ENCODE data around the gene SH3BGRL3.

SH3BGRL3 gene

DNA sequence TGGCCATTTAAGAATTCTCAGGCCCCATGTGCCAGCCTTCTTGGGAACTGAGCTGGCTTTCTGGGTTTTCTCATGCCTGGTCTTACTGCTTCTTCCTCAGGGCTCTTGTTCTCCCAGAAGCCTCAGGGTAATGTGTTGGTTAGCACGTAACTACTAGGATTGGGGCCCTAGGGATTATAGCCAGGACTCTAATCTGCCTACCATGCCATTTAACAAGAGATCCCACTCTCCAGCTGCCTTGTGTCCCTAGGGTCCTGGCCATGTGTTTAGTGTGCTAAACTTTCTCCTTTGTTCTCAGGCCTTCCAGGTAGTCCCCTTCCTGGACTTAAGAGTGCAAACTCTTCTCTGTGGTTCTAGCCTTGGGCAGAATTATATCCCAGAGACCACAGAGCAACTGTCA lies 2.2 kb upstream of the SH3BGRL3 start:
- no peak for DNase-seq (ENCODE audit: low read depth)

DNA sequence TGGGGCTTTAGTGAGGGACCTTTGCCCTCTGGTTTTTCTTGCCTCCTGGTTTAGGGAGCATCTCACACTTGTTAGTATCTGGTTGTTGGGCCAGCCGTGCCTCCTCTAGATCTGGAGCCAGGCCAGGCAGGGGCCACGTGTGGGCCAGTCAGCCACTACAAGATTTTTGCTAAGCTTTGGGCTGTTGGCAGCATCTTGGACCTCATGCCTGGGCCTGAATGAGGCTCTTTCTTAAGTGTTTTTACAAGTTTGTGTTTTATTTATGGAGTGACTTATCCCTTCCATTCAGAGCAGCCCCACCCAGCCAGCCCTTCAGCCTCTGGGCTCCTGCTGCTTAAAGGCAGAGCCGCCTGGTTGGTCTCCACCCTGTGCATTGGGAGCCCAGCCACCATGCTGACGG lies 1.6 kb upstream of the SH3BGRL3 start:
- DNase-seq (ENCODE audit: low read depth): peak; percentile 65

GRCh38 chr1:26278724-26279455 lies 996 bp upstream of the SH3BGRL3 start:
- peak; percentile 51 for DNase-seq (ENCODE audit: low read depth)

DNA sequence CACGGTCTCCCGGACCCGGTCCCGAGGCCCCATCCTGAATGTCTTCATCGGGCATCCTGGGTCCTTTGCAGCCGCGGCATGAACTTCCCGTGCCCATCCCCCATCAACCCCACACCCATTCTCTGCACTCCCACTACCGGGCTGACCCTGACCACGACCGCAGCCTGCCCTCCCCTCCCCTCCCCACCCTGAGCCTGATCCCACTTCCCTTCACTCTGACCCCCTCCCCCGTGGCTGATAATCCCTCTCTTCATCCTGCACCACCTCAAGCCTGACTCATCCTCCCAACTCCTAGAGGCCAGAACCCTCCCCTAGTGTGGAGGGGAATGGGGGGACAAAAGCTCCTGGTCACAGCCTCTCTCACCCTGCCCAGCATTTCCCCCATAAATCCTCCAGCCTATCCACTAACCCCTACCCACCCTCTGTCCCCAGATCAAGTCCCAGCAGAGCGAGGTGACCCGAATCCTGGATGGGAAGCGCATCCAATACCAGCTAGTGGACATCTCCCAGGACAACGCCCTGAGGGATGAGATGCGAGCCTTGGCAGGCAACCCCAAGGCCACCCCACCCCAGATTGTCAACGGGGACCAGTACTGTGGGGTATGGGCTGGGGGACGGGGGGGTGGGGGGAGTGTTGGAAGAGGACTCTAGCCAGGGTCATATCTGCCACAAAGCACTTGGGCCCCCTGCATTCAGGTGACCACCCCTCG lies 602 bp downstream of the SH3BGRL3 start:
- no peak for DNase-seq (ENCODE audit: low read depth)

DNA sequence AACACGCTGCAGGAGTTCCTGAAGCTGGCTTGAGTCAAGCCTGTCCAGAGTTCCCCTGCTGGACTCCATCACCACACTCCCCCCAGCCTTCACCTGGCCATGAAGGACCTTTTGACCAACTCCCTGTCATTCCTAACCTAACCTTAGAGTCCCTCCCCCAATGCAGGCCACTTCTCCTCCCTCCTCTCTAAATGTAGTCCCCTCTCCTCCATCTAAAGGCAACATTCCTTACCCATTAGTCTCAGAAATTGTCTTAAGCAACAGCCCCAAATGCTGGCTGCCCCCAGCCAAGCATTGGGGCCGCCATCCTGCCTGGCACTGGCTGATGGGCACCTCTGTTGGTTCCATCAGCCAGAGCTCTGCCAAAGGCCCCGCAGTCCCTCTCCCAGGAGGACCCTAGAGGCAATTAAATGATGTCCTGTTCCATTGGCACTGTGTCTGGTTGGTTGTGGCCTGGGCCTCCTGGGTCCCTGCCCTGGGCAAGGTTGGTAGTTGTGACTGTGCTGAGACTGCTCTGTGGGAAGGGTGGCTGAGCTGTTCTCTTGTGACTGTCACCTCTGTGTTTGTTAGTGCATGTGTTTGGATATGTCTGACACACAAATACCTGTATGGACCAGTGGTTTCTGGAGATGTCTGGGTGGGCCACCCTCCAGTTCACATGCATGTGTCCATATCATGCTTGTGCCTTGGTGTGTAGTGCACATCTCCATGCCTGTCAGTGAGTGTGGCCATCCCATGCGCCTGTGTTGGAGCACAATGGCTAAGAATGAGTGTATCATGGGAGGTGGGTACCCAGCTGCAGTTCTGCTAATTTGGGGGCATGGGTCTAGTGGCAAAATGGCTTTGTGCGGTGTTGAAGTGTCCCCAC lies 1.4 kb downstream of the SH3BGRL3 start:
- no peak for DNase-seq (ENCODE audit: low read depth)

DNA sequence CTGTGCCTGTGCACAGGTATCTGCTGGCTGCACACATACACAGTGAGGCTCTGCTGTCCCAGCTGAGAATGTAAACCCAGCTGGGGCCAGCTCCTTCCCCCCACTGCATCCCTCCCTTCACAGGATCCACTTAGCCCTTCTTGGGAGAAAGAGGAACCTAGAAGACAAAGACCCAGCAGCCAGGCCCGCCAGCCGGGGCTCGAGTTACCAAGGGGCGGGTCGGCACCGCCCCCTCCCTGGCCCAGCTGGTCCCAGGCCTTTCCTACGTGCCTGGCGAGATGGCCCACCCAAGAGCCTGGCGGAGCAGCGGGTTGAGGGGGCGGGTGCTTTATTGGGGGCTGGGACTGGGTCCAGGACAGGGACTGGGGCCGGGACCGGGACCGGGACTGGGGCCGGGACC lies 2.1 kb downstream of the SH3BGRL3 start:
- DNase-seq (ENCODE audit: low read depth): no peak

- no peak for DNase-seq (ENCODE audit: low read depth)
These were observed 2.6 kb downstream of the SH3BGRL3 start for GRCh38 chr1:26282401-26282918.

DNA sequence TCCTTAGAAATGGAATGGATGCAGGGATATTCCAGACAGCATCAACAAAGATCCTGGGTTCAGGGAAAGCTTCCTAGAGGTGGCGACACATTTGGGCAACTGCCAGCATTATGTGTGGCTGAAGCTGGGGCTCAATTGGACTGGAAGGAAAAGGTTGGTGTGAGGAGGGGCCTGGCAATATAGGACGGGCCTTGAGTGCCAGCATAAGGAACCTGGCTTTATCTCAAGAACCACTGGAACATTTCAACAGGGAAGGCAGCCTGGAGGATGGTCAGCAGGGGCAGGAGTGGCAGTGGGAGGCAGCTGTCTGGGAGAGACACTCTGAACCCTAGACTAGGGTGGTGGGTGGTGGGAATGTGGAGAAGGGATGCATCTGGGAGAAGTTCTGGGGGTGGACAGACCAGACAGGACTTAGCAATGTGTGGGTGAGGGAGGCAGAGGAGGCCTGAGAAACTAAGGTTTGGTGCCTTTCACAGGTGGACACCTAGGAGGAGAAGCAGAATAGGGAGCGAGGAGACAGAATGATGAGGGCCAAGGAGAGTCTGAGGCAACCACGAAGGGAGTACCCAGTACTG lies 3.5 kb downstream of the SH3BGRL3 start:
- DNase-seq (ENCODE audit: low read depth): no peak

- DNase-seq (ENCODE audit: low read depth): no peak
These were observed 4.1 kb downstream of the SH3BGRL3 start for GRCh38 chr1:26283871-26284596.

DNA sequence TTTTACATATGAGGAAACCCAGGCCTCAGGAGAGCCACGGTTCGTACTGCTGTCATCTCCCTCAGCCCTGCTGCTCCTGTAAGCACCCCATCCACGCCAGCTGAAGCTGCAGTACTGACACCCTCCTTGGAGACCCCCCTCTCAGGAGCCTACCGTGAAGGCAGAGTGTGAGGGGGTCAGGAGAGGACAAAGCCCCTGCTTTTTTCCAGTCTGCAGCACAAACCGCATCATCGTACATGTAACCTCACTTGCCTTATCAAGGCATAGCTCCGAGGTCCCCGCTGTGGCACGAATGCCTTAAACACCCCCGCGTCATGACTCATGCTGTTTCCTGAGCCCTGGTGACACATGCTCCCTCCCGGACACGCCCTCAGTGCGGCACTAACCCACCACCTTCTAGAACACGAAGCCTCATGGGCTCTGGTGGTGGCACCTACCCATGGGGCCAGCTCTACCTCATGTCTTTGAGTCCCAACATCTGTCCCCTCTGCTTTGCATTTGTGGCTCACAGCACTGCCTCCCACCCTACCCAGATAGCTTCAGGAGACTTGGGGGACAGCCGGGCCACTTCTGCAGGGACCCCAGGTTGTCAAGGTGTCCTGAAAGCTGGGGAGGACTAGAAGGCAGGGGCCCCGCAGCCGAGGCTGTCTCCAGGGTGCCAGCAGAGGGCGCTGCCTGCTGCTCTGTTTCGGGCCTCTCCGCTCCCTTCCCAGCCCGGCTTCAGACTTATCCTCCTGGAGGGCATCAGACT lies 4.9 kb downstream of the SH3BGRL3 start:
- DNase-seq (ENCODE audit: low read depth): peak; percentile 70

- no peak for DNase-seq (ENCODE audit: low read depth)
These were observed 5.6 kb downstream of the SH3BGRL3 start for GRCh38 chr1:26285366-26286063.

- DNase-seq (ENCODE audit: low read depth): no peak
These were observed 6.2 kb downstream of the SH3BGRL3 start for GRCh38 chr1:26286064-26286416.

GRCh38 chr1:26287033-26287711 lies 7.3 kb downstream of the SH3BGRL3 start:
- DNase-seq (ENCODE audit: low read depth): no peak

- no peak for DNase-seq (ENCODE audit: low read depth)
These were observed 7.9 kb downstream of the SH3BGRL3 start for GRCh38 chr1:26287811-26288210.

DNA sequence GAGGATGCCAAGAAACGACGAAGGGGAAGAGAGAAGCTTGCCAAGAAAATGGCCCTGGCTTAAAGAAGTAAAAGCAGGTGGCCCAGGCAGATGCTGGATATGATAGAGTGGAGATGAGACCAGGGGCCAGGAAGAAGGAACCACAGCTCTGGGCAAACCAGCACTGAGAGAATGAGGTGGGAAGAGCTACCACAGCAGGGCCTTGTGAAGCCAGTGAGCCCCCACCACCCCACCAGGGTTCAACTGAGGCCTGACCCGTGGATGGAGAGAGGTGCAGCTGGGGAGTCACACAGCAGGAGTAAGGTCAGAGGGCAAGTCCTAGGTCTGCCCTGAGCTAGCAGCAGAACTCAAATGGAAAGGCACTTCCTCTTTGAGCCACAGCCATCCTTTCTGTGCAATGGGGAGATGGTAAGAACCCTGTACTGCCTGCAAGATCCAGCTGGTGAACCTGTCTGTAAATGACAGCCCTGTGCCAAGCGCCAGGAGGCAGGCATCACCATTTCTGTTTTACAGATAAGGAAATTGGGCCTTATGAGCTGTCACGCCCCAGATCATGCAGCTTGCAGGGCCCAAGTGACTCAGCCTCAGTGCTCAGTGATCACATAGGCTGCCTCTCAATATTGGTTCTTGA lies 8.5 kb downstream of the SH3BGRL3 start:
- DNase-seq (ENCODE audit: low read depth): no peak

GRCh38 chr1:26289158-26290059 lies 9.5 kb downstream of the SH3BGRL3 start:
- DNase-seq (ENCODE audit: low read depth): no peak

- DNase-seq (ENCODE audit: low read depth): no peak
These were observed 10.4 kb downstream of the SH3BGRL3 start for GRCh38 chr1:26290122-26290881.
